Stimulated activated CD4-positive, alpha-beta T cell treated with anti-CD3 and anti-CD28 coated beads, Interleukin-2, amount 100 ng/mL, for 24 hours (primary cell): ENCODE data around the gene HBD.
"Not testable (repeated sequence)": the region's sequence is repeated elsewhere in the genome, so short reads cannot be mapped to it uniquely, and the experiment has no call there.

ENCODE experiments used
- DNase-seq, 2 donors: peaks; one replicate each; pipeline ENCODE4 v3.0.0-alpha.2; 2020

HBD gene

GRCh38 chr11:5234381-5234834 lies at the start of gene HBD:
TSS of gene HBD (minus strand) at chr11:5234483. CDS start at chr11:5234433, 50 bp downstream.
- DNase-seq, result no peak

GRCh38 chr11:5283882-5284281 lies 49.6 kb upstream of the HBD start:
- no peak for DNase-seq

GRCh38 chr11:5283086-5283485 lies 48.8 kb upstream of the HBD start:
- DNase-seq, result no peak

DNA sequence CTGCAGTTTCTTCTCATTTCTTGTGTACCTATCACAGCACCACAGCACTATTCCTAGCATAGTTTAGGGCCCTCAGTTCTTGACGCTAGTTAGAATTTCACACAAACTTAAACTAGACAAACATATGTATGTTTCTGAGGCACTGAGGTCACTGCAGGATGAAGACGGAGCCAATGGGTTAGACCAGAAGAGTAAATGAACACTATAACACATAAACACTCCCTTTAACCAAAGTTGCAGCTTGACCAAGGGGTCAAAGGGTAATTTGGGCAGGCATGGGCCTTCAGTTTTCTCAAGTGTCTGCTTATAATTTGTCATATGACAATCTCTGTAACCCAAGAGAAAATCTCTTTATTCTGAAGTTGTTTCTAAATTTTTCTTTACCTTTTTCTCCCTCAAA lies 48.3 kb upstream of the HBD start:
- no peak for DNase-seq

- DNase-seq, result no peak
Observed at GRCh38 chr11:5281596-5281995, 47.3 kb upstream of the HBD start.

- peak in 1 of 2 donors; percentile 8 for DNase-seq
Observed at GRCh38 chr11:5280582-5281102, 46.4 kb upstream of the HBD start.

GRCh38 chr11:5279471-5280090 lies 45.3 kb upstream of the HBD start:
- no peak for DNase-seq

- no peak for DNase-seq
Observed at GRCh38 chr11:5277807-5278382, 43.6 kb upstream of the HBD start.

DNA sequence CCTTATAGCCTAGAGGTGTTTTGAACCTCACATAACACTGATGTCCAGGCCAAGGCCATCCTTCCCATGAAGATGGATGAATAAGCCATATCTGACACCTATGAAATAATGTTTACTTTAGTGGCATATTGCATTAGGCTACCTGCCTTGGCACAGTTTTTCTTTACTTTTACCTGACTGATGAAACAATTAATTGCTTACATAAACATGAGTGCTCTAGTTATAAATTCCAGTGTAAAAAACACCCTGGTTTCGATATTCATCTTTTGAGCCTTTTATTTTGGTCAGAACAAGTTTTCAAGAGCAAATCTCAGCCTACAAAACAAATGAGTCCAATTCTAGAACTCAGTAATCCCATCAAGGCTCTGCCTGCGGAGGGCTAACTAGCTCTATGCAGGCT lies 42.4 kb upstream of the HBD start:
- DNase-seq, result no peak

DNA sequence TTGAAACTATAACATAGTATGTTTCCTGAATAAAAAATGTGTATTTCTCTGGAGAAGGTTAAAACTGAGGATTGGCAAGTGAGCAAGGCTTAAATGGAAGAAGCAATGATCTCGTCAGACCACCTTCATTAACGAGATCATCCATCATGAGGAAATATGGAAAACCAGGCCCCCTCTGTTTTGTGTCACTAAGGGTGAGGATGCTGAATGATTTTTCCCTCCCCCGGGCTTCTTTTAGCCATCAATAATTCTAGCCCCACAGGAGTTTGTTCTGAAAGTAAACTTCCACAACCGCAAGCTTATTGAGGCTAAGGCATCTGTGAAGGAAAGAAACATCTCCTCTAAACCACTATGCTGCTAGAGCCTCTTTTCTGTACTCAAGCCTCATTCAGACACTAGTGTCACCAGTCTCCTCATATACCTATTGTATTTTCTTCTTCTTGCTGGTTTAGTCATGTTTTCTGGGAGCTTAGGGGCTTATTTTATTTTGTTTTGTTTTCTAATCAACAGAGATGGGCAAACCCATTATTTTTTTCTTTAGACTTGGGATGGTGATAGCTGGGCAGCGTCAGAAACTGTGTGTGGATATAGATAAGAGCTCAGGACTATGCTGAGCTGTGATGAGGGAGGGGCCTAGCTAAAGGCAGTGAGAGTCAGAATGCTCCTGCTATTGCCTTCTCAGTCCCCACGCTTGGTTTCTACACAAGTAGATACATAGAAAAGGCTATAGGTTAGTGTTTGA lies 41.3 kb upstream of the HBD start:
- no peak for DNase-seq

DNA sequence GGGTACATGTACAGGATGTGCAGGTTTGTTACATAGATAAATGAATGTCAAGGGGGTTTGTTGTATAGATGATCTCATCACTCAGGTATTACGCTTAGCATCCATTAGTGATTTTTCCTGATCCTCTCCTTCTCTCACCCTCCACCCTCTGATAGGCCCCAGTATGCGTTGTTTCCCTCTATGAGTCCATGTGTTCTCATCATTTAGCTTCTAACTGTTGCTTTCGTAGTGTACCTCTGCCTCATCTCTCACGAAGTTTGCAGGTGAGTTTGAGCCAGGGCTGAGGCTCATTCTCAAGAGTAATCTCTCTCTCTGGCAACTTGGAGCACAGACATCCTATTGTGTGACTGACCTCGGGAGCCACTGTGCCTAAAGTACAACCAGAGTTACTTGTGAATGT lies 40.1 kb upstream of the HBD start:
- no peak for DNase-seq

GRCh38 chr11:5272395-5273017 lies 38.2 kb upstream of the HBD start:
- no peak for DNase-seq

DNA sequence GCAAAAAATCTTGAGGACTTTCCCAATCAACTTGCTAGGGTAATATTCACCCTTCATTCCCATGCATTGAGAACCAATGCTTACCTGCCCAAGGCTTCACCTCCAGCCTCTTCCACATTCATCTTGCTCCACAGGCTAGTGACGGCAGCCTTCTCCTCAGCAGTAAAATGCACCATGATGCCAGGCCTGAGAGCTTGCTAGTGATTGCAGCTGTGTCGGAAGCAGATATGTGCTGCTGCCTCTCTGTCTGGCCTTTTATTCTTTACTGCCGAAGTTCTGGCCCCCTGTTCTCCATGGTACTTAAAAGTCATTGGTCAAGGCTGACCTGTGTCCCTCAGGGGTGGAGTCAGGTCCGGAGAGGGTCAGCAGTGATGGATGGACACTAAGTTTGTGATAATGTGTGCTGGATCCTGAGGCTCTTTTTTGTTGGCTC lies 35.4 kb upstream of the HBD start, which contains the start of gene HBE1:
Gene HBE1, minus strand, starts transcription at position 231 of the 433 bp plus-strand sequence. Its CDS starts 55 bp downstream, at position 176.
- no peak for DNase-seq

DNA sequence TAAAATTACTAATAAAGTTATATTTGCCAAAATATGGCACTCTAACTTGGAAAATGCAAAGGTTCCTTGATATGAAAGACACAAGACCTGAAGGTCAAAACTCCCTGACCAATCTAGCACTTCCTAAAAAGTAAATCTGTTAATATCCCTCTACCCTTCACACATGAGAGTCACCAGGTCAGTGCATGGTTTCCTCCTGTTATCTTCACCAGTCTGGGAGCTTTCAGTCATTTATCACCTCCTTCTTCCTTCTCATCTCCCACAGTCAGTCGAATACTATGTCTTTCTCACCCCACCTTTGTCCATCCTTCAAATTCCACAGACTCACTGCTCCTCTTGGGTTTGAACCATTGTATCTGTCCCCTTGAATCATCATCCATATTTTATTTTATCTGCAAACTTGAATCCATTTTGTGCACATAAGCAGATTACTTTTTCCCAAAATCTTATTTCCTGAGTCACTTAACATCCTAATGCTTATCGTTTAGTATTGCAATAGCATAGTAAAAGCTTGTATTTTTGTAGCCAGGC lies 32.8 kb upstream of the HBD start:
- no peak for DNase-seq

GRCh38 chr11:5266609-5267008 lies 32.3 kb upstream of the HBD start:
- no peak for DNase-seq

- no peak for DNase-seq
Observed at GRCh38 chr11:5265832-5266231, 31.5 kb upstream of the HBD start.

DNA sequence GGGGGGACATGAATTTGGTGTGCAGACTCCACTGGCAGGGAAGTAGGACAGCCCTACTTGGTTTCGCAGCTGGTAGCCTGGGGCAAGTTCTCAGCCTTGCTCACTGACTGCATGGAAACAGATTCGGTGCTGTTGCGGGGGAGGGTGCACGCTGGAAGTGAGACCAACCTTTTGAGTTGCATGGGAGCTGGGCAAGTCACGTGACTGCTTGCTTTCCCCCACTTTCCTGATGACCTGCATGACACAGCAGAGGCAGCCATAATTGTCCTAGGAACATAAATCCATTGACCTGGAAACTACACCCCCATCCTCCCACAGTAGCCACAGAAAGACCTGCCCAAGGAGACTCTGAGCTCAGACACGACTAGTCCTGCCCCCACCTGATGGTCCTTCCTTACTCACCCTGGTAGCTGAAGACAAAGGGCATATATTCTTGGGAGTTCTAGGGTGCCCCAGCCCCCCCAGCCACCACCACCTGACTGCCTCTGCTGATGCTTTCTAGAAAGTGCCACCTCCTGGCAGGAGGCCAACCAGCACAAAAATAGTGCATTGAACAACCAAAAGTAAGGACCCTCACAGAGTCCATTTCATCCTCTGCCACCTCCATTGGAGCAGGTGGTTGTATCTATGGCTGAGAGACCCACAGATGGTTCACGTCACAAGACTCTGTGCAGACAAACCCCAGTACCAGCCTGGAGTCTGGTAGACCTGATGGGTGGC lies 24.4 kb upstream of the HBD start:
- no peak for DNase-seq

- DNase-seq, result no peak
Observed at GRCh38 chr11:5257296-5257695, 23.0 kb upstream of the HBD start.

- not testable (repeated sequence) for DNase-seq
Observed at GRCh38 chr11:5254646-5255413, 20.5 kb upstream of the HBD start, which contains the start of gene HBG2. TSS of gene HBG2 (minus strand) at chr11:5254781. CDS start at chr11:5254728, 53 bp downstream.

DNA sequence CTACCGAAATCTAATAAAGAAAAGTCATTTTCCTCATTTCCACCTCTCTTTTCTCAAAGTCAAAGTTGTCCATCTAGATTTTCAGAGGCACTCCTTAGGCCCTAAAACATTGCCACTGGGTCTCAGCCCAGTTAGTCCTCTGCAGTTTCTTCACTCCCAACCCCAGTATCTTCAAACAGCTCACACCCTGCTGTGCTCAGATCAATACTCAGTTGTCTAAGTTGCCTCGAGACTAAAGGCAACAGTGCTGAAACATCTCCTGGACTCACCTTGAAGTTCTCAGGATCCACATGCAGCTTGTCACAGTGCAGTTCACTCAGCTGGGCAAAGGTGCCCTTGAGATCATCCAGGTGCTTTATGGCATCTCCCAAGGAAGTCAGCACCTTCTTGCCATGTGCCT lies 19.7 kb upstream of the HBD start:
- not testable (repeated sequence) for DNase-seq

GRCh38 chr11:5253440-5253839 lies 19.2 kb upstream of the HBD start:
- DNase-seq, result not testable (repeated sequence)

DNA sequence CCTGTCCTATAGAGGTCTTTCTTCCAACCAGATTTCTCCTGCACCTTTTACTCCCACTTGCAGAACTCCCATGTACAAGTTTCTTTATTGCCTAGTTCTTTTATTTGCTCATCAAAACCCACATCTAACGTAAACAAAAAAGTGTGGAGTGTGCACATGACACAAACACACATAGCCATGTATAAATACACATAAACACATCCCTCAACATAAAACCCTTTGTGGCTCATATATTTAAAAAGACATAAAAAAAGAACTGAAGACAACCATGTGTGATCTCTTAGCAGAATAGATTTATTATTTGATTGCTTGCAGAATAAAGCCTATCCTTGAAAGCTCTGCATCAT lies 18.6 kb upstream of the HBD start:
- DNase-seq, result no peak
